ENCODE data around the gene C18orf32.
"Not testable (repeated sequence)": the region's sequence is repeated elsewhere in the genome, so short reads cannot be mapped to it uniquely, and the experiment has no call there.

The C18orf32 gene

GRCh38 chr18:49503931-49504330, 16.9 kb upstream of the C18orf32 start:
- no peak for DNase-seq (ENCODE audit: low read depth in 4 of 4, low spot score in 1 of 4)

GRCh38 chr18:49500201-49500921, 13.3 kb upstream of the C18orf32 start:
- no peak for DNase-seq (ENCODE audit: low read depth in 4 of 4, low spot score in 1 of 4)

- DNase-seq (ENCODE audit: low read depth in 4 of 4, low spot score in 1 of 4) = no peak
These were observed 12.1 kb upstream of the C18orf32 start for GRCh38 chr18:49499046-49499637.

- DNase-seq (ENCODE audit: low read depth in 4 of 4, low spot score in 1 of 4) = no peak
These were observed 8.4 kb upstream of the C18orf32 start for GRCh38 chr18:49495480-49495879.

- DNase-seq (ENCODE audit: low read depth in 4 of 4, low spot score in 1 of 4) = no peak
These were observed 8.0 kb upstream of the C18orf32 start for GRCh38 chr18:49495076-49495475.

- DNase-seq (ENCODE audit: low read depth in 4 of 4, low spot score in 1 of 4) = no peak
These were observed 7.6 kb upstream of the C18orf32 start for GRCh38 chr18:49494660-49495059.

GRCh38 chr18:49492694-49493033, 5.6 kb upstream of the C18orf32 start:
- DNase-seq (ENCODE audit: low read depth in 4 of 4, low spot score in 1 of 4) = no peak

- peak; percentile 57 to 69 (median 64) for DNase-seq (ENCODE audit: low read depth in 4 of 4, low spot score in 1 of 4)
These were observed 5.0 kb upstream of the C18orf32 start, which contains the start of gene RPL17 for GRCh38 chr18:49491857-49492693. RPL17 (minus strand) TSS chr18:49492465.

GRCh38 chr18:49491534-49491856, 4.5 kb upstream of the C18orf32 start:
- no peak for DNase-seq (ENCODE audit: low read depth in 4 of 4, low spot score in 1 of 4)

- no peak for DNase-seq (ENCODE audit: low read depth in 4 of 4, low spot score in 1 of 4)
These were observed 3.3 kb upstream of the C18orf32 start for GRCh38 chr18:49490246-49490762.

- DNase-seq (ENCODE audit: low read depth in 4 of 4, low spot score in 1 of 4) = no peak
These were observed 777 bp upstream of the C18orf32 start for GRCh38 chr18:49487711-49488310.

GRCh38 chr18:49486606-49486952, 455 bp downstream of the C18orf32 start:
- peak in 1 of 4 experiments; percentile 7 for DNase-seq (ENCODE audit: low read depth in 4 of 4, low spot score in 1 of 4)

- DNase-seq (ENCODE audit: low read depth in 4 of 4, low spot score in 1 of 4) = no peak
These were observed 900 bp downstream of the C18orf32 start for GRCh38 chr18:49486134-49486533.

- DNase-seq (ENCODE audit: low read depth in 4 of 4, low spot score in 1 of 4) = no peak
These were observed 3.8 kb downstream of the C18orf32 start for GRCh38 chr18:49483198-49483597.

- no peak for DNase-seq (ENCODE audit: low read depth in 4 of 4, low spot score in 1 of 4)
These were observed 5.1 kb downstream of the C18orf32 start for GRCh38 chr18:49481907-49482306.

GRCh38 chr18:49481317-49481716, 5.7 kb downstream of the C18orf32 start:
- no peak for DNase-seq (ENCODE audit: low read depth in 4 of 4, low spot score in 1 of 4)

- DNase-seq (ENCODE audit: low read depth in 4 of 4, low spot score in 1 of 4) = no peak
These were observed 7.5 kb downstream of the C18orf32 start for GRCh38 chr18:49479381-49480137.

- no peak for DNase-seq (ENCODE audit: low read depth in 4 of 4, low spot score in 1 of 4)
These were observed 10.2 kb downstream of the C18orf32 start for GRCh38 chr18:49476664-49477411.

GRCh38 chr18:49474935-49475334, 12.1 kb downstream of the C18orf32 start:
- DNase-seq (ENCODE audit: low read depth in 4 of 4, low spot score in 1 of 4) = not testable (repeated sequence)

GRCh38 chr18:49473721-49474120, 13.3 kb downstream of the C18orf32 start:
- no peak for DNase-seq (ENCODE audit: low read depth in 4 of 4, low spot score in 1 of 4)
